Ureter (tissue), 1 donor: ENCODE data around the gene SNF8. TPM values are rescaled to one million over a fixed set of nuclear protein-coding genes. Genes with fewer than 3 reads are reported as not detected.

Experiments used
- DNase-seq: peaks from one replicate; pipeline ENCODE4 v3.0.0-alpha.2; 2020; ENCODE audit warnings: low spot score
- total RNA-seq: library from RNA; stranded (reverse); gene quantifications from one replicate; pipeline ENCODE4 v1.2.4, GENCODE V29; 2023
- donor health status: DM: yes; HTN: yes; CAD: no.

SNF8 gene
- total RNA-seq, 1 donor from 2014 or later, result 76.0 TPM

DNA sequence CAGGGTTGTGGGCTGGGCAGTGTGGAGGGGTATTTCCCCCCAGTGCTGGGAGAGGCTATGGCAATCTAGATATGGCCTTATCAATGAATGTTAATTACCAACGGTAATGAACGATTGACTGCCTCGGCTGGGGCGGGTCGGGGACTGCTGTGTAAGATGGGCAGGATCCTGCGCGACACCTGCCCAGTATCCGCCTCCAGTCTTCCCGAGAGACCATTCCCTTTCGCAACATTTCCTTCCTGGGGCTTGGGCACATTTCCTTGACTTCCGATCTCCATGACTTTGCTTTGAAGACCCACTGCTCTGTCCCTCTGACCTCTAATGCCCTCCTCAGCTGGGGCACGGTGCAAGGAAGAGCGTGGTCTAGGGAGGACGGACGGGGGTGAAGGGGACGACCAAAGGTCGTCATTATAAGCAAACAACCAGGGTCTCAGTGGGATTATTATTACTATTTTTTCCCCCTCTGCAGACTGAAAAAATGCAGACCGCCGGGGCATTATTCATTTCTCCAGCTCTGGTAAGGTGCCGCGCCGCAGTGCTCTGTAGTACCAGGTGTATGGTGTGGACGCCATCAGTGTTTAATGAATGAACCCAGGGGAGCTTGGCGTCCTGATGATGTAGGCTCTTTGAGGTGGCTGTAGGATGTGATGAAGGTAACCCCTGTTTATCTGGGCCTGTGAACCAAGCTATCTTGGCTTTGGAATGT, 51.5 kb downstream of the SNF8 start:
- DNase-seq, result no peak

DNA sequence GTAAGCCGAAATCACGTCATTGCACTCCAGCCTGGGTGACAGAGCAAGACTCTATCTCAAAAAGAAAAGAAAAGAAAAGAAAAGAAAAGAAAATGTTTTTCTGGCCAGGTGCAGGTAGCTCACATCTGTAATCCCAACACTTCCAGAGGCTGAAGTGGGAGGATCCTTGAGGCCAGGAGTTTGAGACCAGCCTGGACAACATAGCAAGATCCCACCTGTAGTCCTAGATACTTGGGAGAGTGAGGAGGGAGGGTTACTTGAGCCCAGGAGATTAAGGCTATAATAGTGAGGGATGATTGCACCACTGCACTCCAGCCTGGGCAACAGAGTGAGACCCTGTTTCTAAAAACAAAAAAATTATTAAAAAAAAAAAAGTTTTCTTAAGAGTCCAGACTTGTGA, 54.6 kb downstream of the SNF8 start:
- DNase-seq, result no peak

DNA sequence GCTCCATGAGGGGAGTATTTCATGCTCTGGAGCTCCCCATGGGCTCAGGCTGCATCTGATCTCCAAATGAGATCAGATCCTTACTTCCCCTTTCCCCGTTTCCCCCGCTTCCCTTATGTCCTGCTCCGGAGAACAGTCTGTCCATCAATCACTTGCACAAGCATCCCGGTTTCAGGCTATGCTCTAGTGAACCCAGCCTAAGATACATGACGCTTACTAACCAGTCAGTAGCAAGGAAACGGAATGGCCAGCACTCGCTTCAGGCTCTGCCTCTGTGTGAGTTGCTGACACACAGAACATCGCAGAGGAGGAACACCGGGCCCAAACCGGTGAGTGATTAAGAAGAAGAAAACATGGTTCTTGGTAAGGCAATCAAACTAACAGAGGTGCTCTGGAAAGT, 61.5 kb downstream of the SNF8 start:
- DNase-seq, result no peak

DNA sequence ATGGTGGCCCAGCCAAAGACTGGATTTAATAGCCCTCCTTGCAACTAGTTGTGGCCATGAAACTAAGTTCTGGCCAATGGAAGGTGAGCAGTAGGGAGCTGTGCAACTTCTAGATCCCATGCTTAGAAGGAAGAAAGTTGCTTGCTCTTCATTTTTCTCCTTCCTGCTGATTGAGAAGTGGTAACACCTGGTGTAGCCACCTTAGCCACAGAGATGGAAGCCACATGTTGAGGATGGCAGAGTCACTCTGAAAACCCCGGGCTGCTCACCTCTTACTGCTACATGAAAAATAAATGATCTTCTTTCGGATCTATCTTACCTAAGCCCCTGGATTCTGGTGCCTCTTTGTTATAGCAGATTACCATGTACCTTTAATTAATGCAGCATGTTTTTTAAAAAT, 62.4 kb downstream of the SNF8 start:
- DNase-seq, result no peak

Other genes with a start within 250 kb of the SNF8 start
- gene PRAC1, start 222.3 kb downstream of the SNF8 start, total RNA-seq, result not detected
- not detected for gene PRAC2, start 221.7 kb downstream of the SNF8 start, total RNA-seq
- gene HOXB13, start 216.1 kb downstream of the SNF8 start, total RNA-seq, result not detected
- gene TTLL6, start 127.6 kb downstream of the SNF8 start, total RNA-seq, result 0.68 TPM
- gene CALCOCO2, start 113.8 kb downstream of the SNF8 start, total RNA-seq, result 221 TPM
- gene ATP5MC1, start 52.1 kb downstream of the SNF8 start, total RNA-seq, result 109 TPM
- gene UBE2Z, start 36.4 kb downstream of the SNF8 start, total RNA-seq, result 81.9 TPM
- gene GIP, start 23.8 kb upstream of the SNF8 start, total RNA-seq, result not detected
- not detected for gene IGF2BP1, start 52.5 kb upstream of the SNF8 start, total RNA-seq
- gene B4GALNT2, start 187.9 kb upstream of the SNF8 start, total RNA-seq, result 0.05 TPM